HG02884 (cell line): Measurements from ENCODE around the gene FSTL4.

ENCODE experiments used
- ATAC-seq: cut with Tn5 transposase; IDR thresholded peaks from one replicate; pipeline ENCODE4 v1.9.1; 2021; ENCODE audit warnings: mild to moderate bottlenecking, moderate library complexity; ENCODE audit not compliant: unreplicated experiment

FSTL4 gene

DNA sequence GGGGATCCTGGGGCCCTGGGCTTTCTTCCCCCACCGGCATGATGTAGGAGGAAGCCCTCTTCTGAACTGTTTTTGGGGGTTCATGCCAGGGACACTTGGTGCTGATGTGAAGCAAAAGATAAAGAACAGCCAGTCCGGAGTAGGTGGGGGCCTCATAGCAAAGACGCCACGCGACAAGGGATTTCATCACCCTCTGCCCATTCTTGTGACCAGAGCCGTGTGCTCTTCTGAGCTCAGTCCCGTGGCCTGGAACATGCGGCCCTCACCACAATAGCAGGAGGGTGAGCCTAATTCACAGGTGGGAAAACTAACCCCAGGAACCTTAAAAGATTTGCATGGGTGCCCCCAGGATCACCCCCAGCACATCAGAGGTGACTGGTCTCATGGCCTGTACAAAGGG, 334.6 kb downstream of the FSTL4 start:
- no peak for ATAC-seq

DNA sequence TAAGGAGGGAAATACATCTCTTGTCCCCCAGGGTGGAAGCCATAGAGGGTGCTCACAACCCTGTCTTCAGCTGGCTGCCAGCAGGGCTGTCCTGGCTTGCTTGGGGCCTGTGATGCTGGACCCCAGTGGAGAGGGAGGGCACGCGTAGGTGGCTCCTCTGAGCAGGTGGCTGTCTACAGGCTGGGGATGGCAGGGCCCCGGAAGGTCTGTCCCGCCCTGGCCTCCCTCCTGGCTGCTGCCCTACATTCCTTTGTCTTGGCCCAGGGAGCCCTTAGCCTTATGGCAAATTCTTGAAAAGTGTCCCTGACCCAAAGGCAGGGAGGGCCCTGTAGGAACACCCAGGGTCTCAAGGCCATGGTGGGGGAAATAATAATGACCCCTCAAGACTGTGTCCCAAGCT, 336.2 kb downstream of the FSTL4 start:
- no peak for ATAC-seq

DNA sequence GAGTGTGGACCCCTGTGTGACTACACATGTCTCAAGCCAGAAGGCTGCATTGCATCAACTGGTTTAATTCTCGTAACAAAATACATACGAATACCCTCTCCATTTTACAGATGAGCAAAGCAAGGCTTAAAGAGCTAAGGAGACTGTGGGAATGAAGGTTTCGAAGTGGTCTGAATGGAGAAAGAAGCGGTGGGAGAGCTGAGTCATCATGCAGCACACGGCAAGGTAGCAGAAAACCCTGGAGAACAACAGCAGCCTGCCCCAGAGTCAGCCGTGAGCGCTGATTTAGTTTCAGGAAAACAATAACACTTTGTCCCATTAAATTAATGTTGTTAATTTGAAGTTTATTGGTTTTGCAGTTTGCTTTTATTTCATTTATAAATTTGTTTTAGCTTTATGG, 336.7 kb downstream of the FSTL4 start:
- ATAC-seq, result no peak

DNA sequence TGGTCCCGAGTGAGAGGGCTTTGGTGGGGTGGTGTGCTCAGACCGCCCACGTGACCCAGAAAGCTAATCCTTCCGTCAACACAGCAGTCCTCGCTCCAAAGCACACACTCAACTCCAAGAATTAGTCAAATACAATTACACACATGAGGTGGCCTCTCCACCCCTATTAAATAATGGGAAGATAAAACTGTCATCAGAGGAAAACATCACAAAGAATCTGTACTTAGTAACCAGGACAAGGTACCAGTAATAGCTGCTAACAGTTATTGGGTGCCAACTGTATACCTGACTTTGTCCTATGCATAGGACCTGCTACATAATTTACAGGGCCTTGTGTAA, 337.8 kb downstream of the FSTL4 start:
- ATAC-seq, result no peak

DNA sequence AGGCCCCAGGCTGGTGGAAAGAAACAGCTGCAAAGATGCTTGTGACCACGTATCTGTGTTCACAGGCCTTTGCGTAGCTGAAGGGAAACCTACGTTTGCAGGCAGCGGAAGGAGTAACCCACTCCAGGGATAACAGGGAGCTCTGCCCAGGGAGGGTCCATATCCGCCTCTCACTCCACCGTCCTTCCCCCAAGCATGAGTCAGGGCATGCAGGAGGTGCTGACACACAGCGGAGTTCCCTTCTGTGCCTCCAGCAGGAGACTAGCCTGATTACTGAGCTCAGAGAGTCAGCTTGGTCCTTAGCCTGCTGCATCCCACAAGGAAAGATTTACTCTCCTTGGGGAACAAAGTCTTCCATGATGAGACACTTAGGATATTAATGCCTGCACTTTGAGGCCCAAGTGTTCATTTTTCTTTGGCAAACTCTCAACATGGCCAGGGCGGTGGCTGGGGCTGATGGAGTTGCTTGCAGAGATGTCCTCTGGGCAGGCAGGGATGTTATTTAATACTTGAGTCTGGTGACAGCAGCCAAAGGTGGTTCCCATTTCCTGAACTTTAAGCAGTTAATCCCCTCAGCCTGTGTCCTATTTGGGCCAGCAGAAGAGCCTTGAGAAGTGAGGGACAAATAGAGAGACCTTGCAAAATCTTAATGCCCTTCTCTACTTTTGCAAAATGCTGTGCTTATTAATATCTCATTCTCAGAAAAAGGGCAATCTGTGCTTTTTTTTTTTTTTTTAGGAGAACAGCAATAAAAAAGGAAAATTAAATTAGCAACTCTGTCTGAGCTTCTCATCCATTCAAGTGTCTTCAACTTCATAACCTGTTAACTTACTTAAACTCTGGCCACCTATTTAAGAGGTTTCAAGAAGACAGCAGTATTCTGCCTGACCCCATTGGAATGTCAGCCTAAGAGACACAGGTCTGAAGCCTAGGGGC, 338.4 kb downstream of the FSTL4 start:
- no peak for ATAC-seq

DNA sequence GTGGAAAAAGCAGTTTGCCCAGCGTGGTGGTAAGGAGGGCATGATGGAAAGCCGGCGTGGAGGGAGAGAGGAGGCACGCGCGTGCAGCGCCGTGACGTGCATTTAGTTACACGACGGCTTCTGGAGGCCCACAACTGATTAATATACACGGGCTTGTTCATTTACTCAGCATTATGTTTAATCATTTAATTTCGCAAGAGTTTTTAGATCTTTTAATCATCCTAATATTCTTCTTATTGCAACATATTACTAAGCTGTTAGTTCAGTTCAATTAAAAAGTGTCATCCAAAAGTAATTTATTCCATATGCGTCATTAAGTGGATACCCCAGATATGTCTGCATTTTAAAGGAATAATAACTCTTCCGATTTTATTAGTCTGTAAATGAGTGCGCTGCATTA, 340.0 kb downstream of the FSTL4 start:
- ATAC-seq, result no peak

DNA sequence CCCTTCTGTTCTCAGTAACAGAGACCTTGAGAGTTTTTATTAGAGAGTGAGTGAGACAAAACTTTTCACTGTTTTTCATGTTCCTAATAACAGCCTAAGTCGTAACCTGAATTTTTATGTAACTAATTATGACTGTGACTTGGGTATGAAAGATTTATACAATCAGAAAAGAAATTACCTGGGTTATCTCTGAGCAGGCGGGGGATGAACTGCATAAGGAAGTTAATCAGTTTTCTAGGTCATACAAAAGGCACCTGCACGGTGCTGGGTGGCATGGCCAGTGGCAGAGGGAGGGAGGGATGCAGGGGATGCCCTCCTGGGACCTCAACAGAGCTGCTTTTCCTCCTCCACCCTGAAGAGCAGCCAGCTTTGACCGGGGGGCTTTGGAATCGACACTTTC, 340.7 kb downstream of the FSTL4 start:
- no peak for ATAC-seq

DNA sequence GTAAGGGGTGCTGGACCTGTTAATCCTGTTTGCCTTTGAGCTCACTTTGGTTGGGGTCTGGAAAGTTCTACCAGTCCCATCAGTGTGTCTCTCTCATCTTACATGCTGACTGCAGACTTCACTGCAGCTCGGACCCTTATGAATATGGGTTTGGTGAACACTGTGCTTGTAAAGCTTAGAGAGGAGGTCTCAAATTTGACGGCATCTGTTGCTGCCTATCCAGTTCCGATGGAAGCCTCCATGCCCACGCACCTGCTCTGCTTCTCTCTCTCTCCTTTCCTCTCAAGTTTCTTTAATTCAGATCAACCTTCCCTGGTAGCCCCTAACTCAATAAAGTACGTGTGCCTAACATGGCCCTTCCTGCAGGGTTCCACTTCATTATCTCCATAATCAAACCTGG, 342.6 kb downstream of the FSTL4 start:
- no peak for ATAC-seq

DNA sequence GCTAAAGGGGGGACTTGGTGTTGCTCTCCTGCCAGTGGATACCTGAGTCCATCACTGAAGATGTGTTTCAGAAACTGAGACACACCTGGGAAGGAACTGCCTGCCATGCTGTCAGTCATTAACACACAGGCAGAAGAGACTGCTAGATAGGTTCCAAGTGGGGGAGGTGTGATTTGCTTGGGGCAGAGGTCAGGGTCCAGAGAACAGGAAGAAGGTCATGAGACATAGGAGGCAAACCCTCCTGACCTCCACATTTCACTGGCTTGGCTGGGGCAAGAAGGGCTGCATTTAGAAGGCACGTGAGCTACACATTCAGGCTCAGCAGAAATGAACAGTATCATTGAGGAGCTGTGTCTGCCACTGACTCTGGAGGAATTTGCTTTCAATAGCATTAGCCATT, 344.7 kb downstream of the FSTL4 start:
- ATAC-seq, result no peak

DNA sequence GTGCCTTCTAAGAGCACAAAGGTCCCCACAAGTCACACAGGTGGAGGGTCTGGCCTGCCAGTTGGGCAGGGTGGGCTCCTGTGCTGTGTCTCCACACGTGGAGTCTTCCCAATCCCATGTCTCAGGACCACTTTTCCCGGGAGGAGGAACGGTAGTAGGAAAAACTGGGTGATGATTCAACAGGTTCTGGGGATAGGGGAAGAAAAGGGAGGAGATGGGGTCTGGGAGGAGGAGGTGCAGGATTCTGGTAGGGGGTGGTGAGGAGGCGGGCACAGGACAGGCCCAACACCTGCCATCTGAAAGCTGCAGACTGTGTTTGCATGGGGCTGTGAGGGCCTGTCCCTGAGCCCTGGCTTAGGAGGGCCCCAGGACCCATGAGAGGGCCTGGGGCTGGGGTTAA, 345.4 kb downstream of the FSTL4 start:
- ATAC-seq, result no peak

DNA sequence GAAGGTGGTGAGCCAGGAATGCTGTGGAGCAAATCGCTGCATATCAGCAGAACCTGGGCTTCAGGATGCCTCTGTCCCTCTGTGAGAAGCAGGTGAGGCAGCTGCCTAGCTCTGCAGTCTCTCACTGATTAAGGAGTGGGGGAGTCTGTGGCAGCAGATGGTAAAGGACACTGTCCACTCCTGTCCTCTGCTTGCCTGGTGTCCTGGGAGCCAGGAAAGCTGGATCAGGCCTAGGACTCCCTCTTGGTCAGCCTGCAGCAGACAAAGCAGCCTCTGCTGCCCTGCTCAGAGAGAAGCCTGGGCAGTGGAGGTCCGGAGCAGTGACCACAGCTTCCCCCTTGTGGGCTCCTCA, 345.8 kb downstream of the FSTL4 start:
- no peak for ATAC-seq

DNA sequence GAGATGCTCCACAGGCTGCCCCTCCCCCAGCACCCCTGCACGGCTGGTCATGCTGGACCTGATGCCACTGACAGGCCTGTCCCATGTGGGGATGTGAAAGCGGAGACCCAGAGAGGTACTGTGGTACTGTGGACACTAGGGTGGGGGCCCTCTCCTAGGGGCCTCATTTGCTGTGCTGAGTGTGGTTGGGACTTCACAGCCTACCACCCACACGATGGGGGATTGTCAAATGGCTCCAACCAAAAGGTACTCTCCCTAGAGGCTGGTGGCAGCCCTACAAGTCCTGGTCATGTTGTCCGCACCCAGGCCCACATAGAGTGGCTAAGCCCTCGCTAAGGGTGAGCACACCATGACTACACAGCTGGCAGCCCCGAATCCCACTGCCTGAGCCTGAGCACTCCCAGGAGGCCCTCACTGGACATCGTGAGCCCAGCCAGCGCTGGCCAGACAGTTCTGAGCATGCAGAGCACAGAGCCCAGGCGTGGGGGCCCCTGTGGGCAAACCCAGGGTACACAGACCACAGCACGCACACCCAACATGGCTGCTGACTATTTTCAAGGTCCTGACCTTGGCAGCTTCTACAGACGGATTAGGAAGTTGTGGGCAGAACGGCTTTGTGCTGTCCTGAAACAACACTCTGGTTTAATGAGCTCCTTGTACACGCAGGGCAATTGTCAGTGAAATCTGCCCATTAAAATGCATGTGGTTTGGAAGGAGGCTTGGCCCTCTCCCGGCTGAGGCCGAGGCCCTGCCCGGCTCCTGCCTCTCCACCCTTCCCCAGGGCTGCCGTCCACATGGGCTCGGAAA, 346.4 kb downstream of the FSTL4 start:
- ATAC-seq, result no peak

DNA sequence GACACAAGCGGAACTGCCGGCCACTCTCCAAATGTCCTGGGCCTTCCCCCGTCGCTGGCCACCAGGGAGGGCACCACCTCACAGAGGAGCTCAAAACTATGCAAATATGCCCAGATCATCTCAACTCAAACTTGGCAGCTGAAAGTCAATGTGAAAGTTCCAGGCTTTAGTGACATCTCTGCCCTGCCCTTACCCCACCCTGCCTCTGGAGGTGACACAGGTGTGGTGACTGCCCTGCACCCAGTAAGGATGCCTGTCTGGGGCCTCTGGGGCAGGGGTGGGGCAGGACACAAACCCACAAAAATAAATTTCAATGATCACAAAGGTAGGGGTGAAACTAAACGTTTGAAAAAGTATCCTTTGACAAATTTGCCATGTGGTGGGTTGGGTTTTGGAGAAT, 347.1 kb downstream of the FSTL4 start:
- no peak for ATAC-seq

DNA sequence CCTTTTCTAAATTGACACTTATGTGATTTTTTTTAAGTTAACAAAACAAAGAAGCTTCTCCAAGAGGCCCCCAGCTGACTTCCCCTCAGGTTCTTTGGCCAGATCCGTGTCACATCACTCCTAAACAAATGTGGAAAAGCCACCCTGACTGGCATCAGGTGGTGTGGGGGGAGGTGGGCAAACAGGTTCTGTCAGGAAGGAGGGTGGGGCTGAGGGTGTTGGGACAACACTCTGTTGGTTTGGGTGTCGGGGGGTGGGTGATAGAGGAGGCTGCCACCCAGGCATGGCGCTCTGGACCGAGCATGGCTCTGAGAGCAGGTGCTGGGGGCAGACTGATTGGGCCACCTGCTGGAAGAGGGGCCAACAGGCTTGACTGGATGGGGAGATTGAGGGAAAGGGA, 349.7 kb downstream of the FSTL4 start:
- no peak for ATAC-seq

DNA sequence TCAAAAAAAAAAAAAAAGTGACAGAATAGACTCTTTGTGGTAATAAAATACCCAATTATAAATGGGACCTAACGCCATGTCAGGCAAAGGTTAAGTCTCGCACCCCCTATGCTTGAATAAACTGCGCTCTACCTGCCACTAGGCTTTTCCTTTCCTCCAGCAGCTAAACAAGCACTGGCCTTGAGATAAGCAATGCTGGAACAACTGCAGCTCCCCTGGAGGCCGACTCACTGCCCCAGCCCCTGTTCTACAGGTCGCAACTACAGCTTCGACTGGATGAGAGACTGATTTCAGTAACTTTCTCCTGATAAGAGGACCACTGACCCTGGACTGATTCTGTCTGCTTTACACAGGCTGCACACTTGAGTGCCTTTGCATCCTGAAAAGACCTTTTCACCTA, 350.3 kb downstream of the FSTL4 start:
- ATAC-seq, result no peak

DNA sequence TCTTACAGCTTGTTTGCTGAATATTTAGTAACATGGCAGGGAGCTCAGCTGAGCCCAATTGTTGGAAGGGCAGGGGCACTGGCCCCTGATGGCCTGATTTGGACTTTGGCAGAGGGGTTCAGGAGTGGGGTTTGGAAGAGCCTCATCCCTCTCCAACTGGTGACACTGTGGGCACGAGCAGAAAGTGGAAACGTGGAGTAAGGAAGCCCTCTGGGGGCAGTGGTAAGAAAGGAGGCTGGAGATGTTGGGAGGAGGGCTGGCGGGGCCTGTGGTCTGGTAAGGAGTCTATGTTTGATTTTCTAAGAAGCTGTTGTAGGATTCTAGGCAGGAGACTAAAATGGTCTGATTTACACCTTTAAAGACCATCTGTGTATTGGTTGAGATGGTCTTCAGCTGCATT, 351.6 kb downstream of the FSTL4 start:
- no peak for ATAC-seq

DNA sequence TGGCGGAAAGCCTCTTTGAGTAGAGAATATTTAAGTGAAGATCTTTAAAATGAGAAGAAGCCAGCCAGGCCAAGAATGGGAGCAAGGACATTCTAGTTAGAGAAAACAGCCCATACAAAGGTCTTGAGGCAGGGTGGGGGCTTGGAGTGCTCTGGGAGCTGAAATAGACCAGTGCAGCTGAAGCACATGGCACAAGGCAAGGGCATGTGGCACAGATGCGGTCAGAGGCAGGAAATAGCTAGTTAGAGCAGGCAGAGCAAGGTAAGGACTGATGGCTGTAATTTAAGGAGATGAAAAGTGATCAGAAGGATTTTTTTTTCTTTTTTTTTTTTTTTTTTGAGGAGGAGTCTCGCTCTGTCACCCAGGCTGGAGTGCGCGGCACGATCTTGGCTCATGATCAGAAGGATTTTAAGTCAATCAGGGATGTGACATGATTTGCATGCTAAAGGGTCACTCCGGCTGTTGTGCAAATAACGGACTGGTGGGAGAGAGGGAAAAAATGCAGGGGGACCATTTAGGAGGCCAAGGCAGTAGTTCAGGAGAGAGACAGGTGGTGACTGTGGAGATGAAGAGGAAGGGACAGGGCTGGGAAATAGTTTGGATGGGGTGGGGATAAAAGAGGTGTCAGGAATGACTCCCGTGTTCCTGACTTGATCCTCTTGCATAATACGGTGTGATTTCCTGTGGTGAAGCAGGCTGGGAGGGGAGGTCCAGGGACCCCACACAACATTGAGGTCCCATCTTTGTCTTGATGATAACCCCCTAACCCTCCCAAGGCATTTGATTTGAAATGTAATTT, 352.9 kb downstream of the FSTL4 start:
- ATAC-seq, result no peak

DNA sequence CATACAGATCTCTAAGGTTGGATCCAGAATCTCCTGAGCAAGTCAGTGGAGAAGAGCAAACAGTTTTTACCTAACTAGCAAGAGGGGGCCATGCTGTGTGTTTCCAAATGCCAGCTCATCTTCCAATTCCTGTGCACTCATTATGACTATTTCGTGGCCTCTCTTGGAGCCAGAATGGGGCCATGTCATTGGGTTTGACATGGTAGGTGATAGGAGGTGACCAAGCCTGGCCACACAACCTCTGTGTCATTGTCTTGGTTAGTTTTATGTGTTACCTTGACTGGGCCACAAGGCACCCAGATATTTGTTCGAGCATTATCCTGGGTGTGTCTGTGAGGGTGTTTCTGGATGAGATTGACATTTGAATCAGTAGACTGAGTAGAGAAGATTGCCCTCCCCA, 354.4 kb downstream of the FSTL4 start:
- ATAC-seq, result no peak

DNA sequence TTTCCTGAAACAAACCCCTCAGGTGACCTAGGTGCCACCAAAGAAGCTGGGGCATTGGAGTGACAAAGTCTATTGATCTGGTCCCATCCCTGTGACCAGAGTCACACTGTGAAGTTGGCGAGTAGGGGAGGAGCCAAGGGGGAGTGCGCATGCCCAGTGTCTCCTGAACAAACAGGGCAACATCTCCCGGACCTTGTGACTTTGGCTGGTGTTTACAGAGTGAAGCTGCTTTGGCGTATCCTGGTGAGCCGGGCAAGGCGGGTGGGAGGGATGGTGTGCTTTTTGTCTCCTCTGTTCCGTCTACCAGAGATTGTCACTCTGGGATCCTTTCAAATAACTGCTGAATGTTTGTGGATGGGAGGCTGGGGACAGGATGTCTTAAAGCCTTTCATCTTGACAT, 356.1 kb downstream of the FSTL4 start:
- ATAC-seq, result no peak

DNA sequence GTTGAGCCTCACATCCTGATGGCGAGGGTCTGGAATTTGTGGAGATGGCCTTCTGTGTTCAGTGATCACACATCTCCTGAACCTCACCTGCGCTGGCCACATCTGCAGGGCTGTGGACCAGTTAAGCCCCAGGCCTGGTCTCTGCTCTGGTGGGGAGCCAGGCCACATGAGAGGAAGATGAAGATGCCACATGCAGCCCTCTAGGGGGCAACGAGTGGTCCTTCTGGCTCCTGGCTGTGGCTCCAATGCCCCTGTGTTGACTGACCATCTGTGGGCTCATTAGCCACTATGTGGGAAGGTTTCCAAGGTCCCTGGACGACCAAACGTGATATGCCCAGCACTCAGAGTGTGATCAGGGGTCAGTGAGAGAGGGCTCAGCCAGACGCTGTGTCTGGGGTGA, 357.5 kb downstream of the FSTL4 start:
- no peak for ATAC-seq

DNA sequence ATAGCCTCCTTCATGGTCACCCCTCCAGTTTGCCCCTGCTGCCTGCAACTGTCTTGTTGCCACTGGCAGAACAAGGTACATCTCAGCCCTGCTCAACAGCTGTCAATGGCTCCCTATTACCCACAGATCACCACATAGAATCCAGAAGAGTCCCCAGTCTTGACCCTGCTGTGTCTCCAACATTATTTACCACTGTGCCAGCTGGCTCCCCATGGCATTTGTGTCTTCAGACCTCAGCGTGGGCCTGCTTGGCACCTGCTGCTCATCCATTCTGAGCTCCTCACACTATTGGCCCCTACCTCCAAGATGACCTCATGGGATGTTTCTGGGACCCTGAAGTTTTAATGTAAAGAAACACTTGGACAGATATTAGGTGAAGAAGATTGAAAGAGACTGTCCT, 358.7 kb downstream of the FSTL4 start:
- ATAC-seq, result no peak

DNA sequence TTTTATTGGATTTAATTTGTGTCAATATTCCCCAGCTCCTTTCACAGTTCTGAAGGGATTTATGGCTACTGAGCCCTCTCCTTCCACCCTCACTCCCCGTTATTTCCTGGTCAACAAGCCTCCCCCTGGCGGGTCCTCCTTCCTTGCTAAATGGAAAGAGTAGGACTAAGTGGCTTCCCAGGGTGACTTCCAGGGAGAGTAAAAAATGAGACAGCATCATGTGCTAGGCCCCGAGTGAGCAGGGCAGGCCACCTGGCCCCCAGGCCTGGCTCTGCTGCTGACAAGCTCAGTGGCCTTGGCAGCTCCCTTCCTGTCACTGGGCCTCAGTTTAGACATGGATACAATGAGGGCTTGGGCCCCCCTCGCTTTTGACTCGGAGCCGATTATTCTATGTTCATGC, 359.3 kb downstream of the FSTL4 start:
- no peak for ATAC-seq
